Measurements from ENCODE around the gene TMEM135. TPM values are rescaled to one million over a fixed set of nuclear protein-coding genes. Genes with fewer than 3 reads are reported as not detected.

The TMEM135 gene
- polyA plus RNA-seq, 1 of the 3 experiments (the other 2 are of a cell fraction) = 3.0 TPM

DNA sequence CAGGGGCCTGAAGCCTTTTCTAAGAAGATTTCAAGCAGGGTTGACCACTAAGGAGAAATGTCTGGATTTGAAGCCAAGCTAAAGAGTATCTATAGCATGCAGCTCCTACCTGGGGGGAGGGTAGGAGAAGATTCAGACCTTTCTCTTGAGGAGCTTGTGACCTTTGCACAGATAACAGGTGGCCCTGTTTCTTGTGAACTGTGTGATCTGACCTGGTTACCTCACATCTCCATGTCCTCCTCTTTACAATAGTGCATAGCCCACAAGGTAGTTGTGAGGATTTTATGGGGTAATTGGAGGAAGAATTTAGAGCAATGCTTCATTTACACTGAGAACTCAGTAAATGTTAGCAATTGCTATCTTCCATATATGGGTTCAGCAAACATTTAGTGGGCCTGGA lies 310.1 kb downstream of the TMEM135 start (continued):
- TF ChIP-seq, protein P1, sequence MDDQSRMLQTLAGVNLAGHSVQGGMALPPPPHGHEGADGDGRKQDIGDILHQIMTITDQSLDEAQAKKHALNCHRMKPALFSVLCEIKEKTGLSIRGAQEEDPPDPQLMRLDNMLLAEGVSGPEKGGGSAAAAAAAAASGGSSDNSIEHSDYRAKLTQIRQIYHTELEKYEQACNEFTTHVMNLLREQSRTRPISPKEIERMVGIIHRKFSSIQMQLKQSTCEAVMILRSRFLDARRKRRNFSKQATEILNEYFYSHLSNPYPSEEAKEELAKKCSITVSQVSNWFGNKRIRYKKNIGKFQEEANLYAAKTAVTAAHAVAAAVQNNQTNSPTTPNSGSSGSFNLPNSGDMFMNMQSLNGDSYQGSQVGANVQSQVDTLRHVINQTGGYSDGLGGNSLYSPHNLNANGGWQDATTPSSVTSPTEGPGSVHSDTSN (IDR thresholded peaks at IDR 0.05) = no peak
- TF ChIP-seq FOXJ3 (CRISPR knock-in tag; IDR thresholded peaks at IDR 0.05) = no peak
- TF ChIP-seq SIN3A (IDR thresholded peaks at IDR 0.05; ENCODE audit: borderline replicate concordance, low read depth, low read length) = no peak
- no peak for TF ChIP-seq NRF1 (IDR thresholded peaks at IDR 0.05; ENCODE audit: low read depth, low read length)
- TF ChIP-seq GABPA (IDR thresholded peaks at IDR 0.05; ENCODE audit: low read depth) = no peak
- no peak for TF ChIP-seq POLR2AphosphoS5 (IDR thresholded peaks at IDR 0.05; ENCODE audit: low read depth, low read length)
- no peak for TF ChIP-seq YY1 (IDR thresholded peaks at IDR 0.05; ENCODE audit: low read depth)
- no peak for TF ChIP-seq SMC3 (IDR thresholded peaks at IDR 0.05; ENCODE audit: low read depth, low read length)

DNA sequence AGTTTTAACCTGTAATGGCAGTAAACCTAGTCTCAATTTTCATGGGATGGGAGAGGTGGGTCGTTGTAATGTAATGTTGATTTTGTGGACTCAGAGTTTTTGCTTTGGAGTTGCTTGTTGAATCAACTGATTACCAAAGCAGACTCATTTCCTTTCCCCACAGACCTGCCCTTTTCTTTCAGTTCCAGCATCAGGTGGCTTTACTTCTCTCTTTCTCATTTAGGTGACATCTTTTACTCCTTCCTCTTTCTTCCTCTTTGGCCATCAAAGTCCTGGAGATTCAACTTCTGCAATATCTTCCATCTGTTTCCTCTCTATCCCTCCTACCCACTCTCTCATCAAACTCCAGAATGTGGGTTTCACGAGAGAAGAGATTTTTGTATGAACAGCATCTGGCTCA lies 313.9 kb downstream of the TMEM135 start:
- Histone ChIP-seq H3K4me3 (ENCODE audit: low read depth in 2 of 2, low read length in 1 of 2) (no peak overlapping the region), H3K4me1 (ENCODE audit: control insufficient read depth in 1 of 2, insufficient read depth in 2 of 2, low read depth in 1 of 2, low read length in 1 of 2) (peaks cover 0 to 6% of the 10 kb centered on the region in 2 experiments; a peak in 1 of 4 replicates), H3K9me2 (no peaks in the 10 kb centered on the region), H2AFZ (ENCODE audit: low read depth) (no peak overlapping the region), H3K27ac (ENCODE audit: low read depth in 2 of 2, low read length in 1 of 2) (no peak overlapping the region), H3K4me2 (no peak overlapping the region), H3K27me3 (ENCODE audit: insufficient read depth) (no peaks in the 10 kb centered on the region), H3K9ac (no peak overlapping the region), H4K20me1 (ENCODE audit: insufficient read depth) (no peaks in the 10 kb centered on the region), H3K79me2 (ENCODE audit: insufficient read depth) (no peaks in the 10 kb centered on the region), H3K36me3 (replicated peaks in 1 of 2; ENCODE audit: control insufficient read depth in 1 of 2, insufficient read depth in 2 of 2, low read length in 1 of 2) (no peaks in the 10 kb centered on the region), H3K9me3 (no peaks in the 10 kb centered on the region), H3F3A (replicated peaks; ENCODE audit: insufficient read depth) (no peaks in the 10 kb centered on the region)
- POLR2A ChIA-PET = no interaction called here
- no peak for DNase-seq
- WGBS (ENCODE audit: low lambda C conversion rate) = 20% methylated on average over 2 of the region's 2 CpGs
- CTCF ChIA-PET = interaction anchor here (0.7 to 4.8 kb wide), 25 partner anchors 11 to 1200 kb away, joined by 3 to 141 read pairs (median 4); no protein-coding TSS in a partner anchor
- TF ChIP-seq TEAD4 (IDR thresholded peaks at IDR 0.05; ENCODE audit: borderline replicate concordance, insufficient read depth) (no peak), NRF1 (IDR thresholded peaks at IDR 0.05; ENCODE audit: low read depth, low read length) (no peak), SMC3 (IDR thresholded peaks at IDR 0.05; ENCODE audit: low read depth, low read length) (no peak), EP300 (IDR thresholded peaks at IDR 0.05; ENCODE audit: borderline replicate concordance in 1 of 2, low read depth in 1 of 2, low read length in 1 of 2) (no peak), RFX5 (IDR thresholded peaks at IDR 0.05; ENCODE audit: low read length) (no peak), RAD21 (IDR thresholded peaks at IDR 0.05; ENCODE audit: low read length) (no peak), FOXJ3 (CRISPR knock-in tag; IDR thresholded peaks at IDR 0.05) (no peak)
- TF ChIP-seq, protein P2, sequence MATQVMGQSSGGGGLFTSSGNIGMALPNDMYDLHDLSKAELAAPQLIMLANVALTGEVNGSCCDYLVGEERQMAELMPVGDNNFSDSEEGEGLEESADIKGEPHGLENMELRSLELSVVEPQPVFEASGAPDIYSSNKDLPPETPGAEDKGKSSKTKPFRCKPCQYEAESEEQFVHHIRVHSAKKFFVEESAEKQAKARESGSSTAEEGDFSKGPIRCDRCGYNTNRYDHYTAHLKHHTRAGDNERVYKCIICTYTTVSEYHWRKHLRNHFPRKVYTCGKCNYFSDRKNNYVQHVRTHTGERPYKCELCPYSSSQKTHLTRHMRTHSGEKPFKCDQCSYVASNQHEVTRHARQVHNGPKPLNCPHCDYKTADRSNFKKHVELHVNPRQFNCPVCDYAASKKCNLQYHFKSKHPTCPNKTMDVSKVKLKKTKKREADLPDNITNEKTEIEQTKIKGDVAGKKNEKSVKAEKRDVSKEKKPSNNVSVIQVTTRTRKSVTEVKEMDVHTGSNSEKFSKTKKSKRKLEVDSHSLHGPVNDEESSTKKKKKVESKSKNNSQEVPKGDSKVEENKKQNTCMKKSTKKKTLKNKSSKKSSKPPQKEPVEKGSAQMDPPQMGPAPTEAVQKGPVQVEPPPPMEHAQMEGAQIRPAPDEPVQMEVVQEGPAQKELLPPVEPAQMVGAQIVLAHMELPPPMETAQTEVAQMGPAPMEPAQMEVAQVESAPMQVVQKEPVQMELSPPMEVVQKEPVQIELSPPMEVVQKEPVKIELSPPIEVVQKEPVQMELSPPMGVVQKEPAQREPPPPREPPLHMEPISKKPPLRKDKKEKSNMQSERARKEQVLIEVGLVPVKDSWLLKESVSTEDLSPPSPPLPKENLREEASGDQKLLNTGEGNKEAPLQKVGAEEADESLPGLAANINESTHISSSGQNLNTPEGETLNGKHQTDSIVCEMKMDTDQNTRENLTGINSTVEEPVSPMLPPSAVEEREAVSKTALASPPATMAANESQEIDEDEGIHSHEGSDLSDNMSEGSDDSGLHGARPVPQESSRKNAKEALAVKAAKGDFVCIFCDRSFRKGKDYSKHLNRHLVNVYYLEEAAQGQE (IDR thresholded peaks at IDR 0.05; ENCODE audit: low read depth, low read length) = no peak

All from SK-N-SH (cell line).